22Rv1 (cell line): ENCODE results near the gene AGTPBP1.

Experiments
- ZFX ChIP-seq: fragments of 450-650 bp; IDR thresholded peaks from 2 replicates; pipeline ENCODE4 v1.6.1; 2017; ENCODE audit warnings: antibody characterized with exemption, borderline replicate concordance
- TF ChIP-seq, protein P1 (sequence below): fragments of 450-650 bp; IDR thresholded peaks from 2 replicates; pipeline ENCODE4 v1.5.1; 2017; ENCODE audit warnings: mild to moderate bottlenecking

GRCh38 chr9:85743275-85744128 is 1.7 kb upstream of the AGTPBP1 start:
- TF ChIP-seq, protein P1, sequence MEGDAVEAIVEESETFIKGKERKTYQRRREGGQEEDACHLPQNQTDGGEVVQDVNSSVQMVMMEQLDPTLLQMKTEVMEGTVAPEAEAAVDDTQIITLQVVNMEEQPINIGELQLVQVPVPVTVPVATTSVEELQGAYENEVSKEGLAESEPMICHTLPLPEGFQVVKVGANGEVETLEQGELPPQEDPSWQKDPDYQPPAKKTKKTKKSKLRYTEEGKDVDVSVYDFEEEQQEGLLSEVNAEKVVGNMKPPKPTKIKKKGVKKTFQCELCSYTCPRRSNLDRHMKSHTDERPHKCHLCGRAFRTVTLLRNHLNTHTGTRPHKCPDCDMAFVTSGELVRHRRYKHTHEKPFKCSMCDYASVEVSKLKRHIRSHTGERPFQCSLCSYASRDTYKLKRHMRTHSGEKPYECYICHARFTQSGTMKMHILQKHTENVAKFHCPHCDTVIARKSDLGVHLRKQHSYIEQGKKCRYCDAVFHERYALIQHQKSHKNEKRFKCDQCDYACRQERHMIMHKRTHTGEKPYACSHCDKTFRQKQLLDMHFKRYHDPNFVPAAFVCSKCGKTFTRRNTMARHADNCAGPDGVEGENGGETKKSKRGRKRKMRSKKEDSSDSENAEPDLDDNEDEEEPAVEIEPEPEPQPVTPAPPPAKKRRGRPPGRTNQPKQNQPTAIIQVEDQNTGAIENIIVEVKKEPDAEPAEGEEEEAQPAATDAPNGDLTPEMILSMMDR, result no peak
- no peak for TF ChIP-seq ZFX
